ENCODE results near the gene CNGA2. TPM values are rescaled to one million over a fixed set of nuclear protein-coding genes. Genes with fewer than 3 reads are reported as not detected.

The CNGA2 gene
- total and polyA plus RNA-seq, 2 donors (not counting 3 experiments of a cell fraction or from before 2014, with no cell fraction given): not detected

GRCh38 chrX:151697522-151697921 lies 37.0 kb upstream of the CNGA2 start:
- Histone ChIP-seq H3K4me2 (ENCODE audit: insufficient read depth, low read length) (no peak overlapping the region), H3K9me1 (replicated peaks; ENCODE audit: control insufficient read depth, extremely low read depth, insufficient read depth, low read length) (no peaks in the 10 kb centered on the region), H3K9ac (replicated peaks; ENCODE audit: extremely low read depth, insufficient read depth, low read length) (no peak overlapping the region), H4K20me1 (replicated peaks; ENCODE audit: control insufficient read depth, extremely low read depth, insufficient read depth, low read length) (no peaks in the 10 kb centered on the region), H3K4me3 (replicated peaks in 1 of 3; ENCODE audit: insufficient read depth in 1 of 3, low read depth in 1 of 3, low read length in 3 of 3) (no peak overlapping the region), H3K27ac (ENCODE audit: insufficient read depth, low read depth, low read length) (no peak overlapping the region), H3K4me1 (ENCODE audit: control insufficient read depth, extremely low read depth, insufficient read depth, low read length) (no peaks in the 10 kb centered on the region), H3K9me3 (replicated peaks; ENCODE audit: control insufficient read depth, insufficient read depth, low read length) (no peaks in the 10 kb centered on the region), H3K36me3 (ENCODE audit: control insufficient read depth in 2 of 2, extremely low read depth in 1 of 2, insufficient read depth in 2 of 2, low read length in 2 of 2) (no peaks in the 10 kb centered on the region), H3K79me2 (ENCODE audit: control insufficient read depth, insufficient read depth, low read length) (no peaks in the 10 kb centered on the region), H2AFZ (ENCODE audit: low read depth, low read length) (no peak overlapping the region), H3K27me3 (ENCODE audit: control insufficient read depth in 2 of 2, insufficient read depth in 2 of 2, low read length in 2 of 2) (no peaks in the 10 kb centered on the region)
- FAIRE-seq (no peak), DNase-seq (ENCODE audit: low read depth, low spot score) (no peak)
- ChIA-PET POLR2A (no interaction called here), CTCF (no interaction called here)
- no peak for TF ChIP-seq FOS (IDR thresholded peaks at IDR 0.05; ENCODE audit: borderline replicate concordance, insufficient read depth, low read length)
- TF ChIP-seq POLR2A (IDR thresholded peaks at IDR 0.05; ENCODE audit: low read depth, low read length): no peak
- TF ChIP-seq MYC (IDR thresholded peaks at IDR 0.05; ENCODE audit: low read depth, low read length): no peak
- no peak for TF ChIP-seq EZH2 (IDR thresholded peaks at IDR 0.05; ENCODE audit: borderline replicate concordance, low read depth, low read length, severe bottlenecking)
- TF ChIP-seq JUN (IDR thresholded peaks at IDR 0.05; ENCODE audit: borderline replicate concordance, insufficient read depth, insufficient read length, low read depth): no peak
- TF ChIP-seq POLR2AphosphoS5 (IDR thresholded peaks at IDR 0.05; ENCODE audit: insufficient read depth, low read depth, low read length): no peak
- TF ChIP-seq, protein P1, sequence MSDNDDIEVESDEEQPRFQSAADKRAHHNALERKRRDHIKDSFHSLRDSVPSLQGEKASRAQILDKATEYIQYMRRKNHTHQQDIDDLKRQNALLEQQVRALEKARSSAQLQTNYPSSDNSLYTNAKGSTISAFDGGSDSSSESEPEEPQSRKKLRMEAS (IDR thresholded peaks at IDR 0.05; ENCODE audit: insufficient read depth, insufficient read length): no peak
- no peak for TF ChIP-seq CTCF (IDR thresholded peaks at IDR 0.05; ENCODE audit: extremely low read depth in 1 of 2, insufficient read depth in 1 of 2, low read depth in 1 of 2, low read length in 2 of 2)
- TF ChIP-seq GATA2 (IDR thresholded peaks at IDR 0.05; ENCODE audit: insufficient read depth, insufficient read length, low read depth, low read length): no peak
- BruUV-seq (replicated peaks): no TSS peak
- dilution Hi-C loops (cut with MboI; ENCODE audit: extremely low pct_ligation_motif_present, low sequenced_read_pairs): no loop called here
- intact Hi-C loops (cut with micrococcal nuclease): no loop called here
